GM21367 (cell line): ENCODE measurements around the gene METAP1D.

ENCODE experiments used
- ATAC-seq: cut with Tn5 transposase; IDR thresholded peaks from one replicate; pipeline ENCODE4 v1.9.1; 2021; ENCODE audit not compliant: unreplicated experiment

The METAP1D gene

DNA sequence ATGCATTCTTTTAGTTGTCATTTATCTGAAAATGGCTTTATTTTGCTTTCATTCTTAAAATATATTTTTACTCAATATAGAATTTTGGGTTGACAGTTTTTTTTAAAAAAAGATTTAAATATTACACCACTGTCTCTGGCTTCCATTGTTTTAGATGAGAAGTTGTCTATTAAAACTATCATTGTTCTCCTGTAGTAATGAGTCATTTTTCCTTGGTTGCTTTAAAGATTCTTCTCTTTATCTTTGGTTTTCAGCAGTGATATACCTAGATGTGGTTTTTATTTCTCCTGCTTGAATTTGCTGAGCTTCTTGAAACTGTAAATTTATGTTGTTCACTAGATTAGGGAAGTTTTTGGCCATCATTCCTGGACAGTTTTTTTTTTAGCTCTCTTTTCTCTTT, 129.7 kb downstream of the METAP1D start:
- ATAC-seq: no peak
